Activated CD8-positive, alpha-beta memory T cell treated with anti-CD3 and anti-CD28 coated beads, Interleukin-2, amount 50 U/mL, for 4 hours (primary cell): ENCODE data around the gene LRRC53.

ENCODE experiments used
- DNase-seq: peaks from one replicate; pipeline ENCODE4 v3.0.0-alpha.2; 2020

Gene LRRC53

DNA sequence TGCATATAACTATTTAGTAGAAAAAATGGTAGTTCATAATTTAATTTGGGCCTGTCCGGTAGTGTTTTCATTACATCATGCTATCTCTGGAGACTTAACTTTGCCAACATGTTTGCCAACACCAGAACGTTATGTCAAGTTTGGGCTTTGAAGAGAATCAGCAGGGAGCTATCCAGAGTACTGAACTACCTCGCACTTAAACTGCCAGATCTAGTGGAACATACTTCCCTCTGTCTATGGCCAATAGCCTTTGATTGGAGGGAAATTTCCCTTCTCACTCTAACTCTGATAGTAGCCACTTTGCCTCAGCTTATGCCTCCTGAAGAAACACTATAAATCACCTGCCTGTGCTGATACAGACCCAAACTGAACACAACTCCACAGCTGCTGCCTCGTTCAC lies 10.0 kb downstream of the LRRC53 start:
- no peak for DNase-seq

DNA sequence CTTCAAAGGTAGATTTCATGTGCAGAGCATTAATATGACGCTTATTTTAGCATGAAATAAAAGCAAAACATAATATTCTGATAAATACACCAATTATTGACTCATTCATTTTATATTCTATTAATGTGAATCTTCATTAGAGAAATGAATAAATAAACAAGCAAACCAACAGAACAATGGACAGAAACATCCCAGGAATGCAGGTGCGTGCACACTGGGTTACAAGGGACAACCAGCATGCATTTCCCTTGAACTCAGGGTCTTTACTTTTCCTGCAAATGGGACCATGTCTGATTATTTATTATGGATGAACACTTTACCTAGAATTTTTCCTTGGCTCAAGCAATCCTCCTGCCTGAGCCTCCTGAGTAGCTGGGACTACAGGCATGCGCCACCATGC lies 13.5 kb downstream of the LRRC53 start:
- DNase-seq = no peak

DNA sequence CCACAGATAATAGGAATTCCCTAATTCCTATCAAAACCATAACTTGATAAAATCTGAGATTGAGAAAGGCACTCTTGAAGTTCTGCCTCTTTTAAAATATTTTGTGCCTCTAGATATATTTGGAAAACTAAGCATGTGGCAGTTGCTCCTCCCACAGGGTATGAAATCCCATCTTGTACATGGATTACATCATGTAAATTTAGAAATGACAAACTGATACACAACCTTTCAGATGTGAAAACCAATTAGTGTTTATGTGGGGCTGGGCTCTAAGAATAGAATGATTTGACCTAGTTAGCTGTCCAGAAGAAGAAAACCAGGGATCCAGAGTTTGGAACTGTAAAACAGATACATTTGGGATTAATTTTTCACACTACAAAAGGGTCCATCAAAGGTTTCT lies 15.7 kb downstream of the LRRC53 start:
- DNase-seq = no peak

DNA sequence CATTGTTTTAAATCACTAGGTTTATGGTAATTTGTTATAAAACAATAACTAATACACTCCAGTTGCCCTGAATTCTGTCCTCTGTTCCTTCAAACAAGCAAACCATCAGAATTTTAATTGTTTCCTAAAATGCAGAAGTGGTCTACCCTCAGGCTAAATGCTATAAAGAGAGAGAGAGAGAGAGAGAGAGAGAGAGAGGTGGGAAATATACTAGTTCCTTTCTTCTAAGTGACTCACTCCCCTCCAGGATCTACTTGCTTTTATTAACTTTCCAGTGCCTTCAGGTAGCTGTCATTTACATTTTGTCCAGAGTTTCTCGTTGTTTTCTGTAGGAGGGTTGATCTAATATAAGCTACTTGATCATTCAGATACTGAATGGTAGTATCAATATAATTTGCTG lies 26.4 kb downstream of the LRRC53 start:
- no peak for DNase-seq

DNA sequence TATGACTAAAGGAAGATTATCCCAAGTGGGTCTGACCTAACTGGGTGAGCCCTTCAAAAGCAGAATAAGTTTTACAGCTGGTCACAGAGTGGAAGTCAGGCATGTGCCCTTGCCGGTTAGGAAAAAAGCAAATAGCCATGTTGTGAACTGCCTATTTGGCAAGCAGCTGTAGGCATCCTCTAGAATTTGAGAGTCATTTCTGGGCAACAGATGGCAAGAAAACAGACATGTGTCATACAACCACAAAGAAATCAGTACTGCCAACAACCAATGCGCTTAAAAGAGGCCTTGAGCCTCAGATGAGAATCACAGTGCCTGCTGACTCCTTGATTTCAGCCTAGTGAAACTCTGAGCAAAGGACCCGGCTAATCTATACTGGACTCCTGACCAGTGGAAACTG lies 26.8 kb downstream of the LRRC53 start:
- no peak for DNase-seq

DNA sequence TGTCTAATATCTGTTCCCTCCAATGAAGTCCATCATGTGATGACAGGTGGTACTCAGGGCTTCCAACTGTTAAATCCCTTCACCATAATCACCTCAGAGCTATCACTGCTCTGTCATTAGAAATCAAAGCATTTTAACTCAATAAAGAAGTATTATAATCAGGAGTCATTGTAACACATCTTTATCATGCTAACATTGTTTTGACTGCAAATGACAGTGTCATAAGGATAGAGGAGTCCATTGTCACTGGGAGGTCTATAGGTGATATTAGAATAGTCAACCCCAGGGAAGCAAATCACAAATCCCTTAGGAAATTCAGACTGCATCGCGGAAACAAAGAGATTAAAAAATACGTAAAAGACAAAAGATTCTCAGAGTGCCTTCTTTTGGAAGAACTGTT lies 30.8 kb downstream of the LRRC53 start:
- no peak for DNase-seq

DNA sequence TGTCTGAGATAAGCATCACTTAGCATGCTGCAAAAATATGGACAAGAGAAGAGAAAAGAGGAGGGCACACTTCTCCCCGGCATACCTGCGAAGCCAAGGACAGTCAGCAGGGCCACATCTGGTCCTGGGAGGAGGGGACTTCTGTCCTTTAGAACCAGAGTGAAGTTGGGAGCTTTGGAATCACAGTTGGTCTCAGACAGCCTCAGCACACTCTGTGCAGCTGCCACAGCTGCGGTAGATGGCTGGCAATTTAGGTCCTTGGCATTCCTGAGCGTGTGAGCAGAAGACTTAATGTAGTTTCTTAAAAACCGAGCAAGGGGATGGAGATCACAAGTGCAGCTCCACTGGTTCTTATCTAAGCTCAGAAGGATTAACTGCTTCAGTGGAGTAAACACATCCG lies 32.3 kb downstream of the LRRC53 start:
- DNase-seq = no peak

DNA sequence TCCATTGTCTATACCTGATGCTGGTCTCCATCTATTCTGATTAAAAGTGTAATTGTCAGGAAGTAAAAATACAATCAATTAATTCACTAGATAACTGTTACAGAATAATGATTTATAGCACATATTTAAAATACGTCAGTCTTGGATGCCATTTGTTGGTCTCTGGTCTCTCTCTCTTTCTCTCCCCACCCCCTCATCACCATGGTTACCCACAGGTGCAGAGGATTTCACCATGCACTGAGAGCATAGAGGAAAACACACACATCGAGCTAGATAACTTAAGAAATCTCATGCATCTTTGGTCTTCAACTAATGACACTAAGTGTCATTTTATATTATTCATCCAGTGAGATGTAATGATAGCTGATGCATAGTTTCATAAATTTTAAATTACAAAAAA lies 33.4 kb downstream of the LRRC53 start:
- DNase-seq = no peak

DNA sequence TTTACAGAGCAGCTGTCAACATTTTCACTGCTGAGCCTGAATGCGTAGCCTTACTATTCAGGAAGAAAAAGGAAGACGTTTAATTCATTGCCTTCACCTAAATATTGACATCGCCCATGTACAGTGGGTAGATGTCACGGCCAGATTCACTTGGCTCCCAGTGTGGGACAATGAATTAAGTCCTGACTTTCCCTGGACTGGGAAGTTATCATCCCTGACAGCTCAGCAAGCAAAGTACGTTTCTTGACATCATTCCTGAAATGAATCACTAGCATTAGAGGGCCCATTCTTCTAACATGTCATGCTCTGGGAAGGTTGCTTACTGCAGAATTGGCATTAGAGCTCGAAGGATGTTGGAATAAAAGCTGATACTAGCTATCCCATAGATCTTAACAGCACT lies 37.8 kb downstream of the LRRC53 start:
- DNase-seq = no peak

DNA sequence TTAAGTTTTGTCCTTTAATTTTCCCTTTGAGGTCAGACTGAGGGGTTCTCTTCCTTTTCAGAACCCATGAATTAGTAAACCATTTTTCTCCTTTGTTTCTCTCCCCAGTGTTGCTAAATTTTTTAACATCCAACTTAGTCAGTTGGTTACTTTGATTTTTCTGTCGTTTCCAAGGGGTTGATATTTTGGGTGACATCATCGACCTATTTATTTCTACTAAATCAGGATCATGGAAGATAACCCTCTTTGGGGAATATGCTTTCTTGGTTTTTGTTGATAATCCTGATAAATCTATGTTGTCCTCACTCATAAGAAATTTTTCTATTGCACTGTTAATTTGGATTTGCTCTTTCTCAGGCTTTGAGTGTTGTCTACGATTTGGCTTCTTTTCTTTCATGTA lies 40.9 kb downstream of the LRRC53 start:
- DNase-seq = no peak

DNA sequence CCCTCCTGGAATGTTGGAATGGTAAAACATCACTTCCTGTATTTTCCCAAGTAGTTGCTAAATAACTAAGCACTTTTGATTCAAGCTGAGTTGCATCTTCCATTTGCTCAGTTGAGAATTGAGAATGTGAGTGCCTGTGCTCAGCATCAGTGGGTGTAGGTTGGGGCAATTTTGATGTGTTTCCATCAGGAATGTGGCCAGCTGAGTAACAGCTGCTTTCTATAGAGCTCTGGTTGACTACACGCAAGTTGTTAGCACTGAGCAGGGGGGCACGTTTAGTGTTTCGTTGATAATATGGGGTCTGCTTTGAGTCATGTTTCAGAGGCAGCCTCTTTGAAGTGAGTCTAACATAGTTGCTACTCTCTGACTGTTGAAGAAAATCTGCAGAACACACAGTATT lies 41.5 kb downstream of the LRRC53 start:
- no peak for DNase-seq

DNA sequence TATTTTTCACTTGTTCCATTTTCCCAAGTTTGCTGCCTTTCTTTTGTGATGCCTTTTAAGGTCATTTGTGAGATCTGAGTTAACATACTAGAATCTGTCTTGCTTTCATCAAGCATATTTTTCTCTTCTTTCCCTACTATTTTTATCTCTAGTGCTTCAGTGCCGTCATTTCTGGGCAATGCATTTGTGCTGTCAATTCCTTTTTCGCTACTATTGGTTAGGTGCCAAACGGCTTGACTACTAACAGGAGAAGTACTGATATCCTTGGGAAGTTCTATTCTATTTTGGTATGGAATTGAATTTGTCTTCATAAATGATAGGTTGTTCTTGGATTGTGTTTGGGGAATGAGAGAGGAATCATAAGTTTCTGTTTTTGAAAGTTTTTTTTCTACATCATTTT lies 42.2 kb downstream of the LRRC53 start:
- DNase-seq = no peak

DNA sequence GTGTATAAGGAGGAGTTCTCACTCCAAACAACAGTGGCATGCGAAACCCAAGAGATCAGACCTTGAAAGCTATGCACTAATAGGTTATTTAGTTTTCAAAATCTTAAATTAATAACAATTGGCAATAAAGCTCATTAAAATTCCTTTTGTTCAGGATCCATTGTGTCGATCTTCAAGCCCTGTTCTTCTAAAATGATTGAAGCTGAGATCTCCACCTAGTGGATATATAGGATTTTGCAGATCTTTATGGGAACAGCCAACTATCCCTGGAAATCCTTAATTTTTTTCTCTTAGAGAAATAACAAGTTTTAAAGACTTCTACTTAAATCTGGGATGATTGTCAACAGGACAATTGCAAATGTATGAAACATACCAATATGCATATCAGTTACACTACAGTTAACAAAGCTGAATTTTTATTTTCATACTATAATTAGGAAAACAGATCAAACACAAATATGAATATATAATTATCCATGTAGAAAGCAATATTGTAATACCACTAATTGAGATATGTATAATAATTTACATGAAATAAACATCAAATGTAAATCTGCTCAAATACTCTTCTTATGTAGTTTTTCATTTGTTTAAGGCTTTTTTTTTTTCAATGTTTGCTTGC lies 43.3 kb downstream of the LRRC53 start:
- DNase-seq = no peak

DNA sequence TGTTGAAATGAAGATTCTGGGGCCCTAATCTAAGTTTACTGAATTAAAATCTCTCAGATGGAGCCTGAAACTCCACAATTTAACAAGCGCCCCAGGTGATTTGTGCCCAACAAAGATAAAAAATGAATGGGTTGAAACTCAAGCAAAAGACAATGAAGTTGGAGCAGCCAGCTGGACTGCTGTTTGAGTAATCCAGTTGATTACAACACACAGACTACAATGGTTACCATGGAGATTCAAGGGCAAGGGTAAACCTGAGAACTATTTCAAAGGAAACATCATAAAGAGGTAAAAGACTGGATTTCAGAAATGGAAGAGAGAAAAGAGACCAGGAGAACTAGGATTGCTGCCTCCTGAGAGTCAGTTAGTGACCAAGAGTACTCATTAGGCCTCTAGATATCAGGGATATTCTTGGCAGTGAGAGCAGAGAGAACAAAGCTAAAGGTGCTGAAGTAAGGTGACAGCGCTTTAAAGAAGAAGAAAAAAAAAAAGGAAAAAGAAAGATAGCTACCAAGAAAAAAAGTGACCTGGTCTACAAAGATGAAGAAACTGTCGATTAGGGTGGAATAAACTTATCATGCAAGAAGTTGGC lies 44.5 kb downstream of the LRRC53 start:
- DNase-seq = no peak

DNA sequence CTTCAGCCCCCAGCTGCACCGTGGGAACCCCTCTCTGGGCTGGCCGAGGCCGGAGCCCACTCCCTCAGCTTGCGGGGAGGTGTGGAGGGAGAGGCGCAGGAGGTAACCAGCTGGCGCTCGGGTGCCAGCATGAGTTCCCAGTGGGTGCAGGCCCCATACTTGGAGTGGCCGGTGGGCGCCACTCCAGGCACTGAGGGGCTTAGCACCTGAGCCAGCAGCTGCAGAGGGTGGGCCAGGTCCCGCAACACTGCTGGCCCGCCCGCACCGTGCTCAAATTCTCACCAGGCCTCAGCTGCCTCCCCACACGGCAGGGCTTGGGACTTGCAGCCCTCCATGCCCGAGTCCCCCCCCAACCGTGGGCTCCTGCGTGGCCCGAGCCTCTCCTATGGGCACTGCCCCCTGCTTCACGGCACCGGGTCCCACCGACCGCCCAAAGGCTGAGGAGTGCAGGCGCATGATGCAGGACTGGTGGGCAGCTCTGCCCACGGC lies 47.2 kb downstream of the LRRC53 start:
- no peak for DNase-seq

DNA sequence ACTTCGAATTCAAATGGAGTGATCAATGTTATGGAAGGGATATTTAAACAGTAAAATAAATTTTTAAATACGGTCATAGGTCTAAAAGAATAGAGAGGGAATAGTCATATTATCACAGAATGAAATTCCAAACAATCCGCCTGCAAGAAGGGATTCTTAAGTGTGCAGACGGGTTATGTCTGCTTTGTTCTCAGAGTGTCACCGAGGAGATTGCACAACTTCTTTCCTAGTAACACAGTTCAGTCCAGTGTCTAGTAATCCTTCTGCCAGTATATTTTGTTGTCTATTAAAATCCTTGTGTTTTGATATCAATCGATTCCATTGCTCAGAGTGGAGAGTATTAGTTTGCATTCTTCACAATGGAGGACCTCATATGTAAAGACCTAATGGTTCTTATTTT lies 48.4 kb downstream of the LRRC53 start:
- DNase-seq = no peak

DNA sequence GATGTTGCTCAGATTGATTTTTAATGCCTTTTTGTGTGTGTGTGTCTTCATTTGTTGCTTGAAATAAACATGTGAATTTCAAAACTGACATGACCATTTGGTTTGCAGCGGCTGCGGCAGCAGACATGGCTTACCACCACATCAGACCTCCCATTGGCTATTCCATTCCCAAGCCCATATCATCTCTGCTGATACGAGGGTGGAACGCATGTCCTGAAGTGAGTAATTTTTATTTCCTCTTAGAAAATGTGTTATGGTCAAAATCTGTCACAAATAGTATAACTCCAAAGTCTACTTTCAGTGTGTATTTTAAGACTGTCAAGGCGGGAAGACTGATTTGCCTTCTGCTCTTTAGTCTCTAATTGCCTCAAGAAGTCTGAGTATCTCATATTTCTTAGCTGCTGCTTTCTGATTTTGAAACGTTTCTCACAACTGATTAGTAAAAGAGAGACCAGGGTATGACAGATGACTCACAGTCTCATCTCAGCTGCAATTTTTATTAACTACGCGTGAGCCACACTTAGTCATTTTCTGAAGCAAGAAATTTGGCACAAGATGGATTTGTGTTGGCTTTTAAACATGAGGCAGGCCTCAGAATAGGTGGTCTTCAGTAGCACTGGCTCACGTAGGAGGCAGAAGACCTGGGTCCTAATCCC lies 49.0 kb downstream of the LRRC53 start:
- DNase-seq = no peak

DNA sequence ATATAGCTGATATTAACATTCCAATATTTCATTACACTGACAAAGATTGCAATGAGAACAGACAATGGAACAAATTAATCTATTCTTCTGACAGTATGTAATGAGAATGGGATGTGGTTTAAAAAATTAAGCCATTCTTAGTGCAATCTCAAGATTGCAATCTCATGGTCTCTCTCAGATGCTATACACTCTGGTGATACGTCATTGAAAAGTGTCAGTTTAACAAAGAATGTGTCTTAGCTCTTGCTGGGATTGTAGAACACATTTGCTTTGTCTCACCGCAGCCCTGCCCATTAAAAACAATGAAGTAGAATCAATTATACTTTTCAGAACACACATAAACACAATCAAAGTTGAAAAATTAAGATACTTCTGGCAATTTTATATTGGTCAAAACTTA lies 55.2 kb downstream of the LRRC53 start:
- no peak for DNase-seq

DNA sequence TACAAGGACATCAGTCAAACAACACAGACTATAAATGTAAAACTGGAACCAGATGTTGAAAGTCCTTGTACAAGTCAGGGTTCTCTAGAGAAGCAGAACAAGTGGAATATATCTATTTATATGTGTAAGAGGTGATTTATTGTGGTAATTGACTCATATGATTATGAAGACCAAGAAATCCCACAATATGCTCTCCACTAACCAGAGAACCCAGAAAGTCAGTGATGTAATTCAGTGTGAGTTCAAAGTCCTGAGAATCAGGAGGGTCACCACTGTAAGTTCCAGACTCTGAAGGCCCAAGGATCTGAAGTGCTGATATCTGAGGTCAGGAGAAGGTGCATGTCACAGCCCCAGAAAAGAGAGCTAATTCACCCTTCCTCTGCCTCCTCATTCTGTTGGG lies 57.0 kb downstream of the LRRC53 start:
- DNase-seq = no peak

DNA sequence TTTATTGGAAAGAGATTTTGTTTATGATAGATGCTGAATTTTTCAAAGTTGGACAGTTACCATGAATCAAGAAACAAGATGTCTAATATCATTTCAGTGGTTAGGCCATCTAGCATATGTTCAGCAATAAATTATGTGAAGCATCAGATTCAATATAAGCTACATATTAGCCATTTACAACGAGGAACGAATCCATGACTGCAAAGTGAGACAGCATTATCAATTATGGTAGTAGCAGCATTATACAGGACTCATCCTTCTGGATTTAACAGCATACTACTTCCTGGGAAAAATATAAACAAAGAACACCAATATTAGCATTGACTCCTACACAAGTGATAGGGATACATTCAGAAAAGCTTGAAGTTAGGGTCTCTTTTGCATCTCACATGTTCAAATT lies 59.1 kb downstream of the LRRC53 start:
- DNase-seq = no peak

DNA sequence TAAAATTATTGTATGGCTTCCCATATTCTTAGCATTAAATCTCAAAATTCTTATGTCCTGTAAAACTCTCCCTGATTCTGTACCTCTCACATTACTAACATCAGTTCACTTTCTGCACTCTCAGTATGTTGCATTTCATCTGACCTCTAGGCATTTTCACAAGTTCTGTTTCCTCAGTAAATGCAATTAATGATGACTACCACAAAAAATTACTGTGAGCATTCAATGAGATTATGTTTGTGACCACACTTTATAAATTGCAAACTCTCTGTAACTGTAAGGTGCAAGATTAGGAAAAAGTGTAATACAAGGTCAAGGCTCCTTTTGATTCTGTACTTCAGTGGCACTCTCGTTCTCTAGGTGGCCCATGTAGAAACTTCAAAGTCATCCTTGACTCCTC lies 60.4 kb downstream of the LRRC53 start:
- no peak for DNase-seq

DNA sequence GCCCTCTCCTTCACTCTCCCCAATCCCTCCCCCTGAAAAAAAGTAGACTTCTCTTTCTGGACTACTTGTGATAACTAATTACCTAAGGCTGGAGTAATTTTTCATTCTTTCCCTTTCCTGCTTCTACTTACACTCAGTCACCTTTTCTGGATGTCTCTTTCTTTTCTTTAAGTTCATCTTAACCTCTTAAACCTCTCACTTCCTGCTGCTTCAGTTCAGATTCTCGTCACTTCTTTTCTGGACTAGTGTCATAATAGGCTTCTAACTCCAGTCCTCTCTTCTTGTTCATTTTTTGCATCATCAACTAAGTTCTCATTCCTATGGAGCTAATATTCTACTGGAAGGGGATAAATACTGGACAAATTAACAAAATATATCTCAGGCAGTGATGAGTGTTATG lies 75.4 kb downstream of the LRRC53 start:
- no peak for DNase-seq

DNA sequence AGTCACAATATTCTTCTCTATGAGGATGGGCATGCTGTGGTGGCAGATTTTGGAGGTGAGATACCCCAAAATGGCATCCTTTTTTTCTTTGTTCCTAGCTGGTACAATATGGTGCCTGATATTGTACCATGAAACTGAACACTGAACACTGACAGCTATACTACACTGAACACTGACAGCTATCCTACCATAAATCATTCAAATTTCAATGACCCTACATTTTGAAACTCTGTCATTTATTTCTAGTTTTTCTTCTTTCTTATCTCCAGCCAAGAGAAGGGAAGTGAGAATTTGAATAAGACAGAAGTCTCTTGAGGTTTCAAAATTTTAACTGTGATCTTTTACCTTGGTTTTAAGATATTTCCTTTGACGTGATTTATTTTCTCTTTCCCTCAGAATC lies 76.3 kb downstream of the LRRC53 start:
- DNase-seq = no peak

DNA sequence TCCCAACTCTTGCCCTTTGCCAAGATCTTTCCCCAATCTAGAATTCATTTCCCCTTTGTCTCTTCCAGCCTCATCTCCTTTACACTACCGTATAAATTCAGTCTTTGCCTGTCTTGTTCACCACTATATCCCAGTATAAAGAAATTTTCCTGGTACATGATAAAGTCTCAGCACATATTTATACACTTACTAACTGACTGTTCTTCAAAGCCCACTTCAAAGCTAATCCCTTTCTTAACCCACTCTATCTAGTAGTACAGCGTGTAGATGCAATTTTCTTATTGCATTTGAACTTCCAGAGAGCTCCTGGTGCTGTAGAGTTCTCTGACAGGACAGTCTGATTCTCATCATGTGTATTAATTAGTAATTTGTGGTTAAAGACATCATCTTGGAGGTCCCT lies 78.1 kb downstream of the LRRC53 start:
- no peak for DNase-seq

DNA sequence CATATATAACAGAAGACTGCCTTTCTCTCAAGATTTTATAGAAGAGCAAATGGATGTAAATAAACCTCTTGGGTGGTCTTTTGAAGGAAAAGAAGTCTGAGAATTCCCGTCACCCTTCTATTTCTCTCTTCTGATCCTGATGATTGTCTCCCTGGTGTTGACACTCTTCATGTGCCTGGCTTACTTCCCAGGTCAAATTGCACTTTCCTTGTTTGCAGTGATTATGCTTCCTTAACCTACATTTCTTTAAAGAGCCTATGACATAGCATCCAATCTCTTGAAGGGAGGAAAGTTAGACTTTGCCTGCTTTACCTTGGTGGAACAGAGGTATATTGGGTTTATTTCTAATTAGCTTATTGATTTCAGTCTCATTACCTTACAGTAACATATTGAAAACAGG lies 80.1 kb downstream of the LRRC53 start:
- no peak for DNase-seq
